Measurements from ENCODE around the gene AGK. TPM values are rescaled to one million over a fixed set of nuclear protein-coding genes. Genes with fewer than 3 reads are reported as not detected.

The AGK gene
- total RNA-seq, 1 experiment from 2014 or later, result 32.2 TPM

DNA sequence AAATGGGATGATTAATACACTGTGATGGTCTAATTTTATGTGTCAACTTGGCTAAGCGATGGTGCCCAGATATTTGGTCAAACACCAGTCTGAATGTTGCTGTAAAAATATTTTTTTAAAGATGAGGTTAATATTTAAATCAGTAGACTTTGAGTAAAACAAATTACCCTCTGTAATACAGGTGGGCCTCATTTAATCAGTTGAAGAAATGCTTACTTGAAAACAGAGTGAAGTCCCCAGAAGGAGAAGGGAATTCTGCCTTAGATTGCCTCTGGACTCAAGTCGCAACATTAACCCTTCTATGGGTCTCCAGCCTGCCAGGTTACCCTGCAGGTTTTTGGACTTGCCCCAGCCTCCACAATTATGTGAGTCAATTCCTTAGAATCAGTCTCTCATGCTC, 49.8 kb upstream of the AGK start (continued):
- TF ChIP-seq, protein P1, sequence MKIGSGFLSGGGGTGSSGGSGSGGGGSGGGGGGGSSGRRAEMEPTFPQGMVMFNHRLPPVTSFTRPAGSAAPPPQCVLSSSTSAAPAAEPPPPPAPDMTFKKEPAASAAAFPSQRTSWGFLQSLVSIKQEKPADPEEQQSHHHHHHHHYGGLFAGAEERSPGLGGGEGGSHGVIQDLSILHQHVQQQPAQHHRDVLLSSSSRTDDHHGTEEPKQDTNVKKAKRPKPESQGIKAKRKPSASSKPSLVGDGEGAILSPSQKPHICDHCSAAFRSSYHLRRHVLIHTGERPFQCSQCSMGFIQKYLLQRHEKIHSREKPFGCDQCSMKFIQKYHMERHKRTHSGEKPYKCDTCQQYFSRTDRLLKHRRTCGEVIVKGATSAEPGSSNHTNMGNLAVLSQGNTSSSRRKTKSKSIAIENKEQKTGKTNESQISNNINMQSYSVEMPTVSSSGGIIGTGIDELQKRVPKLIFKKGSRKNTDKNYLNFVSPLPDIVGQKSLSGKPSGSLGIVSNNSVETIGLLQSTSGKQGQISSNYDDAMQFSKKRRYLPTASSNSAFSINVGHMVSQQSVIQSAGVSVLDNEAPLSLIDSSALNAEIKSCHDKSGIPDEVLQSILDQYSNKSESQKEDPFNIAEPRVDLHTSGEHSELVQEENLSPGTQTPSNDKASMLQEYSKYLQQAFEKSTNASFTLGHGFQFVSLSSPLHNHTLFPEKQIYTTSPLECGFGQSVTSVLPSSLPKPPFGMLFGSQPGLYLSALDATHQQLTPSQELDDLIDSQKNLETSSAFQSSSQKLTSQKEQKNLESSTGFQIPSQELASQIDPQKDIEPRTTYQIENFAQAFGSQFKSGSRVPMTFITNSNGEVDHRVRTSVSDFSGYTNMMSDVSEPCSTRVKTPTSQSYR (CRISPR knock-in tag; IDR thresholded peaks at IDR 0.05), result no peak
- TF ChIP-seq, protein P2, sequence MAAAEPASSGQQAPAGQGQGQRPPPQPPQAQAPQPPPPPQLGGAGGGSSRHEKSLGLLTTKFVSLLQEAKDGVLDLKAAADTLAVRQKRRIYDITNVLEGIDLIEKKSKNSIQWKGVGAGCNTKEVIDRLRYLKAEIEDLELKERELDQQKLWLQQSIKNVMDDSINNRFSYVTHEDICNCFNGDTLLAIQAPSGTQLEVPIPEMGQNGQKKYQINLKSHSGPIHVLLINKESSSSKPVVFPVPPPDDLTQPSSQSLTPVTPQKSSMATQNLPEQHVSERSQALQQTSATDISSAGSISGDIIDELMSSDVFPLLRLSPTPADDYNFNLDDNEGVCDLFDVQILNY (CRISPR knock-in tag; IDR thresholded peaks at IDR 0.05), result no peak
- TF ChIP-seq ZNF396 (CRISPR knock-in tag; IDR thresholded peaks at IDR 0.05; ENCODE audit: borderline replicate concordance) (no peak), CBFB (CRISPR knock-in tag; IDR thresholded peaks at IDR 0.05; ENCODE audit: low read depth) (no peak), RELA (CRISPR knock-in tag; IDR thresholded peaks at IDR 0.05; ENCODE audit: borderline replicate concordance) (no peak)
- TF ChIP-seq, protein P3, sequence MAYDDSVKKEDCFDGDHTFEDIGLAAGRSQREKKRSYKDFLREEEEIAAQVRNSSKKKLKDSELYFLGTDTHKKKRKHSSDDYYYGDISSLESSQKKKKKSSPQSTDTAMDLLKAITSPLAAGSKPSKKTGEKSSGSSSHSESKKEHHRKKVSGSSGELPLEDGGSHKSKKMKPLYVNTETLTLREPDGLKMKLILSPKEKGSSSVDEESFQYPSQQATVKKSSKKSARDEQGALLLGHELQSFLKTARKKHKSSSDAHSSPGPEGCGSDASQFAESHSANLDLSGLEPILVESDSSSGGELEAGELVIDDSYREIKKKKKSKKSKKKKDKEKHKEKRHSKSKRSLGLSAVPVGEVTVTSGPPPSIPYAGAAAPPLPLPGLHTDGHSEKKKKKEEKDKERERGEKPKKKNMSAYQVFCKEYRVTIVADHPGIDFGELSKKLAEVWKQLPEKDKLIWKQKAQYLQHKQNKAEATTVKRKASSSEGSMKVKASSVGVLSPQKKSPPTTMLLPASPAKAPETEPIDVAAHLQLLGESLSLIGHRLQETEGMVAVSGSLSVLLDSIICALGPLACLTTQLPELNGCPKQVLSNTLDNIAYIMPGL (CRISPR knock-in tag; IDR thresholded peaks at IDR 0.05), result no peak

DNA sequence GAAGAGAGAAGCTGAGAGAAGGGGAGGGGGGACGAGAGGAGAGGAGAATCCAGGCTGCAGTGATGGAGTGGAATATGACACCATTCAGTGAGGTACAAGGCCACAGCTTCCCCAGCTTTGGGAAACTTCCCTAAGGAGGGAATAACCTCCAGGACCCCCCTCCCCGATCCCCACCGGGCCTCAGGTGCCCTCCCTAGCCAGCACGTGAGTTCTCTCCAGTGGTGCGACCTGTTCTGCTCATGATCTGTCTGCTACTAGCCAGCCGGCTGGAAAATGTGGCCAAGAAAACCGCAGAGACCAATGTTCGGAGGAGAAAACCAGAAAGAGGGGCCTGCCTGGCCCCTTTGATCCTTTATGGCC, 39.9 kb upstream of the AGK start:
- Mint-ChIP-seq H3K27ac (no peak overlapping the region; the same call in 1 of the 2 replicates), H3K4me3 (peak overlapping the region; percentile 74), H3K27me3 (ENCODE audit: low read depth) (peaks cover 21% of the 10 kb centered on the region), H3K36me3 (peaks cover 45% of the 10 kb centered on the region), H3K9me3 (peaks cover 41% of the 10 kb centered on the region), H3K4me1 (peaks cover 20% of the 10 kb centered on the region)
- ATAC-seq (peak; percentile 59), DNase-seq (ENCODE audit: low spot score) (peak; percentile 44)
- ChIA-PET POLR2A (interaction anchor here (1.2 kb wide), 1 partner anchor 439 kb away, joined by 3 read pairs; no protein-coding TSS in a partner anchor), CTCF (interaction anchor here (0.6 to 1.4 kb wide), 5 partner anchors 22 to 310 kb away, joined by 3 to 4 read pairs (median 4); no protein-coding TSS in a partner anchor)
- no peak for TF ChIP-seq MYBL2 (CRISPR knock-in tag; IDR thresholded peaks at IDR 0.05)
- TF ChIP-seq ZNF317 (CRISPR knock-in tag; IDR thresholded peaks at IDR 0.05; ENCODE audit: borderline replicate concordance, low read depth), result no peak
- TF ChIP-seq, protein P4, sequence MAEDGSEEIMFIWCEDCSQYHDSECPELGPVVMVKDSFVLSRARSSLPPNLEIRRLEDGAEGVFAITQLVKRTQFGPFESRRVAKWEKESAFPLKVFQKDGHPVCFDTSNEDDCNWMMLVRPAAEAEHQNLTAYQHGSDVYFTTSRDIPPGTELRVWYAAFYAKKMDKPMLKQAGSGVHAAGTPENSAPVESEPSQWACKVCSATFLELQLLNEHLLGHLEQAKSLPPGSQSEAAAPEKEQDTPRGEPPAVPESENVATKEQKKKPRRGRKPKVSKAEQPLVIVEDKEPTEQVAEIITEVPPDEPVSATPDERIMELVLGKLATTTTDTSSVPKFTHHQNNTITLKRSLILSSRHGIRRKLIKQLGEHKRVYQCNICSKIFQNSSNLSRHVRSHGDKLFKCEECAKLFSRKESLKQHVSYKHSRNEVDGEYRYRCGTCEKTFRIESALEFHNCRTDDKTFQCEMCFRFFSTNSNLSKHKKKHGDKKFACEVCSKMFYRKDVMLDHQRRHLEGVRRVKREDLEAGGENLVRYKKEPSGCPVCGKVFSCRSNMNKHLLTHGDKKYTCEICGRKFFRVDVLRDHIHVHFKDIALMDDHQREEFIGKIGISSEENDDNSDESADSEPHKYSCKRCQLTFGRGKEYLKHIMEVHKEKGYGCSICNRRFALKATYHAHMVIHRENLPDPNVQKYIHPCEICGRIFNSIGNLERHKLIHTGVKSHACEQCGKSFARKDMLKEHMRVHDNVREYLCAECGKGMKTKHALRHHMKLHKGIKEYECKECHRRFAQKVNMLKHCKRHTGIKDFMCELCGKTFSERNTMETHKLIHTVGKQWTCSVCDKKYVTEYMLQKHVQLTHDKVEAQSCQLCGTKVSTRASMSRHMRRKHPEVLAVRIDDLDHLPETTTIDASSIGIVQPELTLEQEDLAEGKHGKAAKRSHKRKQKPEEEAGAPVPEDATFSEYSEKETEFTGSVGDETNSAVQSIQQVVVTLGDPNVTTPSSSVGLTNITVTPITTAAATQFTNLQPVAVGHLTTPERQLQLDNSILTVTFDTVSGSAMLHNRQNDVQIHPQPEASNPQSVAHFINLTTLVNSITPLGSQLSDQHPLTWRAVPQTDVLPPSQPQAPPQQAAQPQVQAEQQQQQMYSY (CRISPR knock-in tag; IDR thresholded peaks at IDR 0.05), result no peak
- TF ChIP-seq, protein P5, sequence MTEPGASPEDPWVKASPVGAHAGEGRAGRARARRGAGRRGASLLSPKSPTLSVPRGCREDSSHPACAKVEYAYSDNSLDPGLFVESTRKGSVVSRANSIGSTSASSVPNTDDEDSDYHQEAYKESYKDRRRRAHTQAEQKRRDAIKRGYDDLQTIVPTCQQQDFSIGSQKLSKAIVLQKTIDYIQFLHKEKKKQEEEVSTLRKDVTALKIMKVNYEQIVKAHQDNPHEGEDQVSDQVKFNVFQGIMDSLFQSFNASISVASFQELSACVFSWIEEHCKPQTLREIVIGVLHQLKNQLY (CRISPR knock-in tag; IDR thresholded peaks at IDR 0.05), result no peak
- TF ChIP-seq, protein P6, sequence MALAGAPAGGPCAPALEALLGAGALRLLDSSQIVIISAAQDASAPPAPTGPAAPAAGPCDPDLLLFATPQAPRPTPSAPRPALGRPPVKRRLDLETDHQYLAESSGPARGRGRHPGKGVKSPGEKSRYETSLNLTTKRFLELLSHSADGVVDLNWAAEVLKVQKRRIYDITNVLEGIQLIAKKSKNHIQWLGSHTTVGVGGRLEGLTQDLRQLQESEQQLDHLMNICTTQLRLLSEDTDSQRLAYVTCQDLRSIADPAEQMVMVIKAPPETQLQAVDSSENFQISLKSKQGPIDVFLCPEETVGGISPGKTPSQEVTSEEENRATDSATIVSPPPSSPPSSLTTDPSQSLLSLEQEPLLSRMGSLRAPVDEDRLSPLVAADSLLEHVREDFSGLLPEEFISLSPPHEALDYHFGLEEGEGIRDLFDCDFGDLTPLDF (CRISPR knock-in tag; IDR thresholded peaks at IDR 0.05), result no peak
- no peak for TF ChIP-seq ZNF263 (CRISPR knock-in tag; IDR thresholded peaks at IDR 0.05; ENCODE audit: low read depth)
- no peak for TF ChIP-seq SMAD3 (CRISPR knock-in tag; IDR thresholded peaks at IDR 0.05; ENCODE audit: borderline replicate concordance)
- no peak for TF ChIP-seq TCF7 (CRISPR knock-in tag; IDR thresholded peaks at IDR 0.05; ENCODE audit: low read depth)
- no peak for TF ChIP-seq NR1H2 (CRISPR knock-in tag; IDR thresholded peaks at IDR 0.05)
- TF ChIP-seq, protein P7, sequence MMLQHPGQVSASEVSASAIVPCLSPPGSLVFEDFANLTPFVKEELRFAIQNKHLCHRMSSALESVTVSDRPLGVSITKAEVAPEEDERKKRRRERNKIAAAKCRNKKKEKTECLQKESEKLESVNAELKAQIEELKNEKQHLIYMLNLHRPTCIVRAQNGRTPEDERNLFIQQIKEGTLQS (CRISPR knock-in tag; conservative IDR thresholded peaks at IDR 0.05), result no peak
- TF ChIP-seq JUN (CRISPR knock-in tag; IDR thresholded peaks at IDR 0.05), result no peak
- TF ChIP-seq NFYB (CRISPR knock-in tag; conservative IDR thresholded peaks at IDR 0.05; ENCODE audit: low read depth), result no peak
